ENCODE results near the gene BOD1L1. TPM values are rescaled to one million over a fixed set of nuclear protein-coding genes. Genes with fewer than 3 reads are reported as not detected.

BOD1L1 gene
- total and polyA plus RNA-seq, 2 of the 8 experiments (the other 6 are each of a cell fraction or from before 2014, with no cell fraction given): 6.8 to 39.3 TPM

GRCh38 chr4:13544606-13545393, 82.7 kb downstream of the BOD1L1 start:
- Histone ChIP-seq H2BK15ac (ENCODE audit: low read length) (no peak overlapping the region), H3K4me2 (ENCODE audit: insufficient read depth in 1 of 2, low read depth in 2 of 2, low read length in 2 of 2) (peak overlapping the region; percentile 62 to 82), H3K23ac (ENCODE audit: insufficient read length) (no peak overlapping the region), H4K91ac (replicated peaks; ENCODE audit: insufficient read length, low read length) (no peak overlapping the region), H3K23me2 (ENCODE audit: low read depth, low read length) (peaks cover 15% of the 10 kb centered on the region), H2BK120ac (replicated peaks; ENCODE audit: low read depth, low read length) (no peak overlapping the region), H3K4me3 (ENCODE audit: extremely low read depth in 1 of 4, insufficient read depth in 2 of 4, low read depth in 3 of 4, low read length in 4 of 4) (peak overlapping the region; percentile 33 to 64 (median 38)), H2AFZ (ENCODE audit: low read length) (0 out of 2 replicates have a peak overlapping the region, but pooled peaks have one; percentile 20), H3K9me3 (ENCODE audit: insufficient read depth in 2 of 2, low read depth in 1 of 2, low read length in 1 of 2) (no peaks in the 10 kb centered on the region), H2BK12ac (ENCODE audit: low read depth, low read length) (no peak overlapping the region), H3K36me3 (ENCODE audit: control insufficient read depth in 2 of 4, insufficient read depth in 4 of 4, low read length in 3 of 4) (peaks cover 0 to 11% (median 0%) of the 10 kb centered on the region in 4 experiments; a peak in 1 of 8 replicates), H2BK20ac (ENCODE audit: low read length) (no peak overlapping the region), H4K20me1 (replicated peaks in 1 of 2; ENCODE audit: control insufficient read depth in 1 of 2, insufficient read depth in 2 of 2, low read length in 2 of 2) (peaks cover 4 to 14% of the 10 kb centered on the region in 2 experiments), H3K4ac (replicated peaks; ENCODE audit: insufficient read length, low read depth, low read length) (no peak overlapping the region), H3K27me3 (replicated peaks in 1 of 4; ENCODE audit: control insufficient read depth in 3 of 4, extremely low read depth in 1 of 4, insufficient read depth in 3 of 4, low read length in 3 of 4) (peaks cover 69 to 98% (median 83%) of the 10 kb centered on the region in 4 experiments), H3K56ac (replicated peaks; ENCODE audit: insufficient read length, low read depth, low read length) (no peak overlapping the region), H3K4me1 (replicated peaks in 1 of 4; ENCODE audit: control insufficient read depth in 3 of 4, insufficient read depth in 4 of 4, low read length in 3 of 4) (peaks cover 7 to 27% (median 21%) of the 10 kb centered on the region in 4 experiments), H3K14ac (ENCODE audit: insufficient read length) (no peak overlapping the region), H2BK5ac (ENCODE audit: low read depth, low read length) (no peak overlapping the region; the same call in 1 of the 2 replicates), H3K79me2 (ENCODE audit: control insufficient read depth in 1 of 2, insufficient read depth in 2 of 2, low read length in 2 of 2) (no peaks in the 10 kb centered on the region), H3K18ac (ENCODE audit: extremely low read depth, low read length) (no peak overlapping the region; the same call in 1 of the 2 replicates), H3K9ac (replicated peaks in 1 of 4; ENCODE audit: extremely low read depth in 1 of 4, low read depth in 3 of 4, low read length in 3 of 4) (no peak overlapping the region), H2AK5ac (ENCODE audit: low read depth, low read length) (no peak overlapping the region), H4K5ac (ENCODE audit: insufficient read length, low read depth, low read length) (no peak overlapping the region), H3K79me1 (ENCODE audit: low read depth, low read length) (no peaks in the 10 kb centered on the region), H3K27ac (ENCODE audit: low read depth, low read length) (no peak overlapping the region), H4K8ac (ENCODE audit: extremely low read depth, insufficient read depth, low read length) (peak overlapping the region; percentile 7; the same call in 1 of the 2 replicates)
- ChIA-PET POLR2A (ENCODE audit: partially characterized antibody) (interaction anchor here (0.8 to 5.1 kb wide), 5 partner anchors 9 to 22 kb away, joined by 3 to 37 read pairs (median 3); no protein-coding TSS in a partner anchor), CTCF (ENCODE audit: partially characterized antibody) (interaction anchor here (0.5 to 6.2 kb wide), 4 partner anchors 8 to 756 kb away, joined by 3 to 132 read pairs (median 8); no protein-coding TSS in a partner anchor)
- 1% methylated on average over 33 of the region's 54 CpGs; no CpG with 5 or more reads in 1 of the 2 experiments for WGBS, 2 experiments (ENCODE audit: extremely low coverage in 1 of 2, insufficient coverage in 1 of 2, insufficient read length in 1 of 2, insufficient replicate concordance in 2 of 2, low coverage in 1 of 2, low lambda C conversion rate in 2 of 2, missing lambda C conversion rate in 1 of 2)
- peak; percentile 91 to 95 for DNase-seq (ENCODE audit: low read depth in 1 of 2, low spot score in 2 of 2)
- peak; percentile 13 for FAIRE-seq
- TF ChIP-seq SP4 (IDR thresholded peaks at IDR 0.05; ENCODE audit: low read length) (peak; percentile 47; the same call in 1 of the 2 replicates), POU5F1 (IDR thresholded peaks at IDR 0.05; ENCODE audit: low read depth, low read length) (no peak), BCL11A (IDR thresholded peaks at IDR 0.05; ENCODE audit: low read depth in 2 of 2, low read length in 2 of 2) (no peak), EP300 (IDR thresholded peaks at IDR 0.05; ENCODE audit: borderline replicate concordance in 1 of 2, low read depth in 2 of 2, low read length in 2 of 2) (peak in 1 of 2 experiments; percentile 23; a peak in 1 of 3 replicates)

Data from H1 (cell line).